Left colon (tissue), 2 donors: Measurements from ENCODE around the gene STX3. TPM values are rescaled to one million over a fixed set of nuclear protein-coding genes. Genes with fewer than 3 reads are reported as not detected.

Source experiments
- total RNA-seq, 2 donors: library from RNA; stranded (reverse); fragmentation: NEBNext Ultra II Directional; extraction: Animal tissue kit (Norgen Biotek cat#: 25700); gene quantifications; one replicate each; pipeline ENCODE4 v1.2.1, GENCODE V29; 2021
- donor health status: DM: no; HTN: no; CAD: no.
- donor health status: DM: yes; HTN: yes; CAD: no.

The STX3 gene
- total RNA-seq, 2 donors from 2014 or later = 83.8 to 133 TPM

Other genes starting within 250 kb of the STX3 start
- not detected for gene OR4D9, start 243.8 kb upstream of the STX3 start, total RNA-seq
- 10 to 100 TPM; 51.3 to 62.1 TPM for gene OSBP, start 139.6 kb upstream of the STX3 start, total RNA-seq
- gene PATL1, start 86.3 kb upstream of the STX3 start, total RNA-seq = 10 to 100 TPM; 33.9 to 38.1 TPM
- not detected for gene OR10V1, start 41.5 kb upstream of the STX3 start, total RNA-seq
- 10 to 100 TPM; 48.5 to 52.3 TPM for gene MRPL16, start 55.4 kb downstream of the STX3 start, total RNA-seq
- gene CBLIF, start 90.1 kb downstream of the STX3 start, total RNA-seq = under 1 TPM in 1 of 2 donors, not detected in 1; 0.31 TPM
- gene TCN1, start 111.1 kb downstream of the STX3 start, total RNA-seq = not detected
- under 1 TPM in 1 of 2 donors, not detected in 1; 0.46 TPM for gene OOSP3, start 123.4 kb downstream of the STX3 start, total RNA-seq
- under 1 TPM in 1 of 2 donors, not detected in 1; 0.37 TPM for gene OOSP1, start 183.1 kb downstream of the STX3 start, total RNA-seq
- gene OOSP4A, start 208.7 kb downstream of the STX3 start, total RNA-seq = not detected